Lung (tissue), 12 donors: ENCODE measurements around the gene SUN1. TPM values are rescaled to one million over a fixed set of nuclear protein-coding genes. Genes with fewer than 3 reads are reported as not detected.
"Not testable (repeated sequence)": the region's sequence is repeated elsewhere in the genome, so short reads cannot be mapped to it uniquely, and the experiment has no call there.

Experiments
- ATAC-seq: fragments of 200-7000 bp; cut with Tn5 transposase; one replicate; pipeline ENCODE4 v1.9.1; 2020; ENCODE audit warnings: moderate number of reproducible peaks; ENCODE audit not compliant: insufficient read depth, low FRiP score
- DNase-seq, 3 donors: peaks; one replicate each; pipeline ENCODE4 v3.0.0-alpha.2; 2013 to 2017
- H3K27ac ChIP-seq, 2 donors: one replicate each; pipeline ENCODE4 v1.5.1; 2013; ENCODE audit warnings: mild to moderate bottlenecking in 2 of 2, moderate library complexity in 2 of 2, control low read depth in 1 of 2, inconsistent platforms in 1 of 2, low read depth in 1 of 2, low read length in 1 of 2
- H3K27me3 ChIP-seq, 3 donors: one replicate each; pipeline ENCODE4 v1.5.1; 2013; ENCODE audit warnings: low read length in 2 of 3; ENCODE audit not compliant: control insufficient read depth in 3 of 3, insufficient read depth in 3 of 3
- H3K36me3 ChIP-seq, 4 donors: one replicate each; pipeline ENCODE4 v1.5.1; 2013; ENCODE audit warnings: low read length in 4 of 4, mild to moderate bottlenecking in 1 of 4, moderate library complexity in 1 of 4; ENCODE audit not compliant: control insufficient read depth in 4 of 4, insufficient read depth in 4 of 4
- H3K4me1 ChIP-seq, 5 donors: one replicate each; pipeline ENCODE4 v1.5.1; 2013; ENCODE audit warnings: low read length in 5 of 5, mild to moderate bottlenecking in 2 of 5, moderate library complexity in 1 of 5; ENCODE audit not compliant: control insufficient read depth in 5 of 5, insufficient read depth in 5 of 5
- H3K4me3 ChIP-seq: one replicate; pipeline ENCODE4 v1.5.1; 2013; ENCODE audit warnings: mild to moderate bottlenecking, control low read depth, moderate library complexity
- H3K9ac ChIP-seq, 2 donors: one replicate each; pipeline ENCODE4 v1.5.1; 2013; ENCODE audit warnings: low read length in 2 of 2, control low read depth in 1 of 2; ENCODE audit not compliant: insufficient read depth in 1 of 2
- H3K9me3 ChIP-seq, 4 donors: one replicate each; pipeline ENCODE4 v1.5.1; 2013; ENCODE audit warnings: low read length in 3 of 4, mild to moderate bottlenecking in 1 of 4, moderate library complexity in 1 of 4; ENCODE audit not compliant: control insufficient read depth in 4 of 4, insufficient read depth in 3 of 4
- CTCF ChIP-seq: IDR thresholded peaks from 2 replicates; pipeline ENCODE4 v1.5.1; 2012; ENCODE audit warnings: mild to moderate bottlenecking; ENCODE audit errors: control extremely low read depth, extremely low read depth
- WGBS, 2 donors: extraction: QIAGEN DNeasy Blood & Tissue Kit; methylation state at CpG; one replicate each; pipeline ENCODE4 v1.1.7; 2013; 5-methylcytosine and 5-hydroxymethylcytosine counted together
- polyA plus RNA-seq, 2 donors: library from polyadenylated mRNA; stranded (reverse); fragments of 200-250 nt; gene quantifications; one replicate each; pipeline ENCODE4 v1.2.1, GENCODE V29; 2013
- total RNA-seq, 2 donors: library from RNA; depleted of rRNA in 1 of 2; stranded (reverse); fragments of >200 nt in 1 of 2; gene quantifications; one replicate each; pipeline ENCODE4 v1.2.1, GENCODE V29; 2014 to 2021
- donor health status: control.
- donor health status: control.
- donor health status: Bipolar disorder and iron deficiency.
- donor health status: healthy.
- donor health status: DM: yes; HTN: yes; CAD: no.

SUN1 gene
- total and polyA plus RNA-seq, 4 donors = 69.6 to 349 (median 104) TPM

GRCh38 chr7:794671-795329, 37.5 kb upstream of the SUN1 start:
- no peak for TF ChIP-seq CTCF
- Histone ChIP-seq H3K4me3 (no peak overlapping the region), H3K9ac (no peak overlapping the region), H3K4me1 (peaks cover 0 to 6% (median 0%) of the 10 kb centered on the region in 5 donors), H3K27ac (no peak overlapping the region), H3K9me3 (no peaks in the 10 kb centered on the region), H3K36me3 (no peaks in the 10 kb centered on the region), H3K27me3 (no peaks in the 10 kb centered on the region)
- WGBS, 2 donors = 95 to 96% methylated on average over 31 of the region's 31 CpGs
- ATAC-seq = no peak
- no peak for DNase-seq

- WGBS, 2 donors = 75 to 86% methylated on average over 7 to 8 of the region's 10 CpGs
- H3K36me3 ChIP-seq, H3K27me3 ChIP-seq, H3K4me1 ChIP-seq, H3K9ac ChIP-seq, ATAC-seq, H3K9me3 ChIP-seq, DNase-seq, H3K27ac ChIP-seq, H3K4me3 ChIP-seq: not testable (repeated sequence)
Observed at GRCh38 chr7:796434-797169, 35.7 kb upstream of the SUN1 start.

GRCh38 chr7:798921-799470, 33.3 kb upstream of the SUN1 start:
- no peak overlapping the region for H3K9ac ChIP-seq
- H3K9me3 ChIP-seq = no peaks in the 10 kb centered on the region
- H3K4me1 ChIP-seq = peaks cover 0 to 16% (median 8%) of the 10 kb centered on the region in 5 donors
- no peak overlapping the region for H3K4me3 ChIP-seq
- WGBS, 2 donors = 97 to 98% methylated on average over 12 of the region's 12 CpGs
- no peak for TF ChIP-seq CTCF
- ATAC-seq = no peak
- H3K27ac ChIP-seq = no peak overlapping the region
- no peaks in the 10 kb centered on the region for H3K27me3 ChIP-seq
- no peaks in the 10 kb centered on the region for H3K36me3 ChIP-seq
- DNase-seq = no peak

GRCh38 chr7:800692-801091, 31.6 kb upstream of the SUN1 start:
- no peak overlapping the region for H3K9ac ChIP-seq
- no peak for TF ChIP-seq CTCF
- no peaks in the 10 kb centered on the region for H3K27me3 ChIP-seq
- WGBS, 2 donors = 86 to 91% methylated on average over 7 of the region's 7 CpGs
- no peaks in the 10 kb centered on the region for H3K36me3 ChIP-seq
- no peaks in the 10 kb centered on the region for H3K9me3 ChIP-seq
- no peak overlapping the region for H3K27ac ChIP-seq
- H3K4me1 ChIP-seq = peaks cover 0 to 16% (median 9%) of the 10 kb centered on the region in 5 donors
- ATAC-seq (no peak), DNase-seq (no peak)
- no peak overlapping the region for H3K4me3 ChIP-seq

- H3K4me1 ChIP-seq = peaks cover 0 to 16% (median 9%) of the 10 kb centered on the region in 5 donors
- not testable (repeated sequence) for H3K4me3 ChIP-seq, H3K9ac ChIP-seq, ATAC-seq, H3K27me3 ChIP-seq, H3K9me3 ChIP-seq, H3K27ac ChIP-seq, DNase-seq, H3K36me3 ChIP-seq
- WGBS, 2 donors = 69 to 75% methylated on average over 6 of the region's 6 CpGs
Observed at GRCh38 chr7:801351-801750, 30.9 kb upstream of the SUN1 start.
